GM21786 (cell line): Measurements from ENCODE around the gene SWAP70.
A peak's percentile ranks its signal among the peaks of the same experiment; 100 is the strongest.

Experiments used
- ATAC-seq: cut with Tn5 transposase; IDR thresholded peaks from one replicate; pipeline ENCODE4 v1.9.1; 2021; ENCODE audit not compliant: unreplicated experiment

SWAP70 gene

DNA sequence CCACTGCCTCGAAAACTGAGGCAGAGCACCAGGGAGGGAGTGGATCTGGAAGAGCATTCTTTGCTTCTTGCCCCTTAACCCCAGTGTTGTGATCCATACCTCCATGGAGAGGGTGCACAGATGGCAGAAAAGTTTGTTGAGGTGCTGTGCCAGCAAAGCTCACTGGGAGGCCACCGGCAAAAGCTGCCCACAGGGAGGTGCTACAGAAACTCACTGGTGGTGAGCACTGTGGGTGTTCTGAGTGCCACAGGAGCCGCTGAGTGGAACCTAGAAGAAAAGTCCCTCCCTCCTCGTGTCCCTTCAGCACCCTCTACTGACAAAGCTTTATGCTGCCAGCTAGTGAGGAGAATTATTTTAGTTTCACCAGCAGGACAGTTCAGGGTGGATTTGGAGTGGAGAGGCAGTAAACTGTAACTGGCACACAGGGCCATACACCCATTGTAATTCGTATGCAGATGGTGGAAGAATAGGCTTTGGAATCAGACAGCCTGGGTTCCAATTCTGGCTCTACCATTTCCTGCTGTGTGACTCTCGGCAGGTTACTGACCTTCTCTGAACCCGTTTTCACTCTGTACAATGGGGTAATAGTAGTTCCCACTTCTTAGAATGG is 84.6 kb downstream of the SWAP70 start:
- peak; percentile 58 for ATAC-seq

GRCh38 chr11:9750551-9750950 is 86.7 kb downstream of the SWAP70 start:
- ATAC-seq = no peak

GRCh38 chr11:9752091-9752490 is 88.2 kb downstream of the SWAP70 start:
- ATAC-seq = no peak

GRCh38 chr11:9753021-9753420 is 89.1 kb downstream of the SWAP70 start:
- no peak for ATAC-seq

DNA sequence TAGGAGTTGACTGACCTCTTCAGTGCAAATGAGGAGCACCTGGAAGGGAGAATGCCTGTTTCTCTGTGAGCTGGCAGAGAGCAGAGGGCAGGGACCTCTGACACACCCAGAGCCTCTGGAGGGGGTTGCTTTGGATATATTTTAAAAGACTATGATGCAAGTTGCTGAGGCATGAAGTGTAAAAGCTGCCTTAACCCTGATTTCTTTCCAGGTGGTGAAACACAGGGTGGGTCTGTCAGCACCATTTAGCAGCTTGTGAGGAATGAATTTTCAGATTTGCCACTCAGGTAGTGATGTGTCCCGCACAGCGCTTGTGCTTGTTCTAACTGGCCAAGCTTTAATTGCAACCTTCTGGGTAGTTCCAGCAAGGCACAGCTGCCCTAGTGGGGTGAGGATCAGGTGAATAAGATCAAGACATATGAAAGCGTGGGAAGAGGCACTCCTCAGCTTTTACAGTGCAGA is 90.2 kb downstream of the SWAP70 start:
- no peak for ATAC-seq

DNA sequence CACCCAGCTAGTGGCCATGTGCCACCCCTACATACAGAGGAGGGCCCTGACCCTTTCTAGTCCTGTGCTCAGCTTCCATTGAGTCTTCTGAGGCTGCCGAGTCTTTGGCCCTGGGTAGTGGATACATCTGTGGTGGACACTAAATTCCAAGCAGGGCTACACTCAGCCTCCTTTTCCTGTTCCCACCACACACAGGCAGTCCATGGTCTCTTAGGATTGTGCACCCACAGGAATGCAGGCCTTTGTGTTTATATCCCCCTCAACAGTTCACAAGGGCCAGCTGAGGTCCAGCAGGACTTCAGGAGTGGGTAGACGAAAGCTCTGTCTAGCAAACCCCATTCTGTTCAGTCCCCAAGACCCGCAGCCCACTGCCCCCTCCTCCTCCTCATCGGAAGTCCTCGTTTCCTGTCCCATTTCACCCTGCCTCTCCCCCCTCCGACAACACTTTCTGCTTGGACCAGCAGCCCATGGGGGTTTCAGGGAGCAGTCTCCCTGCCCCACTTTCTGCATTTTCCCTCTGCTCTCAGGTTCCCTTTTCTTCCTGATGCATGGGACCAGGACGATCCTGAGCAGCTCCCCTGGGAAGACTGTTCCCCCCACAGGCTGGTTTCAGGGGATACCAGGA is 91.8 kb downstream of the SWAP70 start:
- ATAC-seq = no peak

DNA sequence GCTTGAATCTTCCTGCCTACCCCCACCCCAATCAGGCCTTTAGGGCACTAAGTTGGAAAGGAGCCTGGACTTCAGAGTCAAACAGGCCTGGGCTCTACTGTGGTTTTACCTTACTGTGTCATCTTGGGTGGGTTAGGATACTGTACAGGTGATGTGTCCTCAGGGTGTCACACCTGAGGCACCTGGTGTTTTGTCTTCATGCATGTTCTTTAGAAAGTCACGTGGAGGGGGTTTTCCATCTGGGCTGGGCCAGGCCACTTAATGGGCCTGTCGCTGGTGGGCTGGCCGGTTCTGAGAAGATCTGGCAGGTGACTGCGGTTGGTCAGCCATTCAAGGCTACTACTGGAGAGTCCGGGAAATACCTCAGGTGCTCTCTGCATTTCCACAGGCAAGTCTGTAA is 92.6 kb downstream of the SWAP70 start:
- ATAC-seq = no peak

GRCh38 chr11:9756878-9757277 is 93.0 kb downstream of the SWAP70 start:
- no peak for ATAC-seq

GRCh38 chr11:9757809-9758636 is 94.1 kb downstream of the SWAP70 start:
- peak; percentile 35 for ATAC-seq

DNA sequence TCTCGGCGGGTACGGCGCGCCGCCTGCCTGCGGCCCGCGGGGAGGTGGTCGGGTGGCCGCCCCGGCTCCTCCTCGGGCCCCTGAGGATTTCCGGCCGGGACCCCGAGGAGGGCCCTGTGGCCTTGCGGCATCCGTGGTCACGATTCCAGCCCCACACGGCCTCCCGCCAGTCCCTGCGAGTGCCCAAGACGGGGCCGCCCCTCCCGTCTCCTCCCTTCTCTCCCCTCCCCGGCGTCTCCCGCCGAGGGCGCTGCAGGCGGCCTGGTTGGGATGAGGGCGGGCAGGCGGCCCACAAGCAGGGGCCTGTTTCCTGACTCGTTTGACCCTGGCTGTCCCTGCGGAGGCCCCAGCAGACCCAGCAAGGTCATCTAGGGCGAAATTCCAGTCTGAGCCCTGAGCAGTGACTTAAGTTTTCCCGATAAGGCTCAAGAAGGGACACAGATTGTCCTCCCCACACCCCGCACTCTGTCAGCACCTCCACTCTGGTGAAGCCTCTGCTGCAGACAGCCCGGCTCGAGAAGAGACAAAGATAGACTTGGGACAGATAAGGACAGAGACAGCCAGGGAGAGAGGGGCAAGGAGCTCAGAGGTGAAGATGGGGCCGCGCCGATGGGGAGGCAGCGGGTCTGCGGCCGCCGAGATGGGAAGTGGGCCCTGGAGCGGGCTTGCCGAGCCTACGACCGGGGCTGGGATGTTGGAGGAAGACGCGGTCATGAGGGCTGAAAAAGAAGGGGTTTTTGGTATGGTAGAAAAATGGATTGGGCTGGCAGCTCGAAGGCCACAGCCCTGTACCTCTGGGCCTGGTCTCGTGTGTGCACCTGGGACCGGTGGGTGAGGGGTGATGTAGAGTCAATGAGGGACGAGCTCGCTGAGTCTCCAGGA is 95.0 kb downstream of the SWAP70 start:
- ATAC-seq = no peak

DNA sequence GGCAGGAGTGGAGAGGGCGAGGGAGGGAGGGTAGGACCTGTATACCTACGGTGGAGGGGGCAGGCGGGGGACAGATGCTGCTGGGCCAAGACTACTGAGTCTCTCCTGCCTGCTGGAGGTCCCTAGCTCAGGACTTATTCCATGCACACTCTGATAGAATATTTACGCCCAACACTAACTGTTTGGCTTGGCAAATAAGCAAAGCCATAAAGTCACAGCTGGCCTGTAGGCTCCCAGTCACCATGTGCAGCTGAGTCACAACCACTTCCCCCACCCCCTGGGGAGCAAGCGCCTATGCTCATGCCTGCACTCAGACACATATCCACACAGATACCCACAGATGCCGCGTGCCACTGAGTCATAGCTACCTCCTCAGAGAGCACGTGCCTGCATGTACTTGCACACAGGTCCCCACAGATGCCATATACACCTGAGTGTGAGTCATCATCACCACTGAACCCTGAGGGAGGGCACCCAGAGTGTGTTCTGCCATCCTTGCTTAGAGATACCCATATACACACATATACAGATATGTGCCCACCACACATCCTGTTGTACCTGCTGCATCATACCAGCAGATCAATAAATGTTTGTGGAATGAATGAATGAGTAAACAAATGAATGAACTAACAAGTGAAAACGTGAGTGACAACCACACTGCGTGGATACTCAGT is 95.8 kb downstream of the SWAP70 start:
- ATAC-seq = peak; percentile 50

GRCh38 chr11:9760193-9760575 is 96.3 kb downstream of the SWAP70 start:
- no peak for ATAC-seq

DNA sequence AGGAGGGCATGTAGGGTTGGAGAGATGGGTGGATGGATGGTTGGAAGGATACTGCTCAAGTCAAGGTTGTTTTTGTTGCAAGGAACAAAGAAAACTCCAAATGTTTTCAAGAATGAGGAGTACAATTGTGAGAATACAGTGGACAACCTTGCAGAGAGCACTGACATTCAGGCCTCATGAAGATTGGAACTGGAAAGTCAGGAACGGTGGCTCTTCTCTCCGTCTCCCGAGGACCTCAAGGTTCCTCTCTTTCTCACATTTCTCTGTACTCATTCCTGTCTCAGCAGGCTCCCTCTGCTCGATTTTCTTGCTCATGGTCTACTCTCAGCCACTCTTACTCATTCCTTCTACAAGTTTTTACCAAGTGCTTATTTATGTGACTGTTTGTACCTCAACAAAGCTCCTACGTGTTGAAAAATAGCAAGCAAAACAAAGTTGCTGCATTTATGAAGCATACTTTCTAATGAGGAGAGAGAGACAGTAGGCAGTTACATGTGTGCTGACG is 97.6 kb downstream of the SWAP70 start:
- no peak for ATAC-seq

DNA sequence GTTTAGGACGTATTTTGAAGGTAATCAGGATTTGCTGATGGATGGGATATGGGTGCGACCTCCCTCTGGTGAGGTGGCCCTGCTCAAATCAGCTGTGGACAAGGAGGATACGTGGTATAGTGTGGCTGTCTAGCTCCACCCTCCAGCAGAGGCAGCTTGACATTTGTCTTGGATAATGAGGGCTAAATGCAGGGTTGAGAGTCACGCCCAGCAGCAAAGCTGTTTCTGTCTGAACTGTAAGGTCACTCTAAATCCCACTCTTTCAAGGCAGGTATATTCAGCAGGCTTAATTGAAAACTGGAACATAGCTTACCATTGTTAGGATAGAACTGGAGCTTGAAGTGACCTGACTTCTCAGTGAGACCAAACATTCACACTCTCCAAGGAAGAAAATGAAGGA is 98.7 kb downstream of the SWAP70 start:
- ATAC-seq = no peak

DNA sequence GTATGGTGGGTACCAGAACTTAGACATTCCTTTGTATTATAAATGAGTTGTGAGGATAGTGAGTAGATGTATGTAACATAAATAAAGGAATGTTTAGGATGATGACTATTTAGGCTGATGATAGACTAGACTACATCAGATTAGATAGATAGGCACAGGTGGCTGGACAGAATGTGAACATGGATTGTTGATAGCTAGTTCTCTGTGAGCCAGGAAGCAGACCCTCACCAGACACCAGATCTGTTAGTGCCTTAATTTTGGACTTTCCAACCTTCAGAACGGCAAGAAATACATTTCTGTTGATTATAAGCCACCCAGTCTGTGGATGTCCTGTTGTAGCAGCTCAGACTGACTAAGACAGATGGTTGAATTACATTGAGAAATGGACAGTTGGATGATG is 99.4 kb downstream of the SWAP70 start:
- ATAC-seq = no peak

GRCh38 chr11:9765320-9766101 is 101.6 kb downstream of the SWAP70 start:
- peak; percentile 68 for ATAC-seq

DNA sequence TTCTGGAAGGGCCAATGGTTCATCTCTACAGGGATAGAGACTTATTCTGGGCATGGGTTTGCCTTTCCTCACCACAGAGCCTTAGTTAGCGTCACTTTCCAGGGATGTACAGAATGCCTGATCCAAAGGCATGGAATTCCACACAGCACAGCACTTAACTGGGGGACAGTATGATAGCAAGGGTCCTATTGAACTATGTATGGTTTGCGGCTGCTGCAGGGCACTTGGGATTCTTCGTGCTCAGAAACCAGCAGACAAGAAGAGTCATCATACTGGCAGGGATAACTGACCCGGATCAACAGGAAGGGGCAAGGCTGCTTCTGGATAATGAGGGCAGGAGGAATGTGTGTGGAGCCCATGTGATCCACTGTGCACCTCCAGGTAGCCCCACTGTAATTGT is 105.7 kb downstream of the SWAP70 start:
- ATAC-seq = no peak

GRCh38 chr11:9771071-9771511 is 107.2 kb downstream of the SWAP70 start:
- ATAC-seq = no peak

- ATAC-seq = no peak
Measured at GRCh38 chr11:9772218-9772617, 108.3 kb downstream of the SWAP70 start.

GRCh38 chr11:9773524-9773923 is 109.6 kb downstream of the SWAP70 start:
- no peak for ATAC-seq
